Esophagus muscularis mucosa (tissue), 3 donors: ENCODE measurements around the gene OPA3.

Source experiments
- CTCF ChIP-seq, 3 experiments: fragments of 200-600 bp in 2 of 3; fragments of 450-650 bp in 1 of 3; sonication (generic) in 2 of 3; IDR thresholded peaks; one replicate each; pipeline ENCODE4 v1.5.1; 2017 to 2019; ENCODE audit warnings: antibody characterized with exemption in 3 of 3, mild to moderate bottlenecking in 2 of 3, moderate library complexity in 1 of 3
- POLR2A ChIP-seq: fragments of 450-650 bp; IDR thresholded peaks from one replicate; pipeline ENCODE4 v1.6.1; 2017; ENCODE audit warnings: antibody characterized with exemption, moderate library complexity, mild to moderate bottlenecking, low read depth
- POLR2AphosphoS5 ChIP-seq, 2 donors: sonication (generic); formaldehyde crosslinking; IDR thresholded peaks; one replicate each; pipeline ENCODE4 v1.6.1; 2017; ENCODE audit warnings: antibody characterized with exemption in 2 of 2

DNA sequence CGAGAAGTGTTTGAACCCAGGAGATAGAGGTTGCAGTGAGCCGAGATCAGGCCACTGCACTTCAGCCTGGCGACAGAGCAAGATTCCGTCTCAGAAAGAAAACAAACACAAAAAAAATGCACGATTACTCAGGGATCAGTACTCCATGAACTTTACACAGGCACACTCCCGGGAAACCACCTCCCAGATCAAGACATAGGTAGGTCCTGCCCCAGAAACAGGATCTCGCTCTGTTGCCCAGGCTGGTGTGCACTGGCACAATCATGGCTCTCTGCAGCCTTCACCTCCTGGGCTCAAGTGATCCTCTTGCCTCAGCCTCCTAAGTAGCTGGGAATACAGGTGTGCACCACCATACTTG is 66.2 kb downstream of the OPA3 start:
- TF ChIP-seq CTCF (IDR thresholded peaks at IDR 0.05), result no peak
- TF ChIP-seq POLR2A, result no peak
- TF ChIP-seq POLR2AphosphoS5 (IDR thresholded peaks at IDR 0.05), result no peak
